ENCODE data around the gene CARHSP1. TPM values are rescaled to one million over a fixed set of nuclear protein-coding genes. Genes with fewer than 3 reads are reported as not detected.

The CARHSP1 gene
- total RNA-seq, 2 experiments from 2014 or later: 25.5 to 27.8 TPM

DNA sequence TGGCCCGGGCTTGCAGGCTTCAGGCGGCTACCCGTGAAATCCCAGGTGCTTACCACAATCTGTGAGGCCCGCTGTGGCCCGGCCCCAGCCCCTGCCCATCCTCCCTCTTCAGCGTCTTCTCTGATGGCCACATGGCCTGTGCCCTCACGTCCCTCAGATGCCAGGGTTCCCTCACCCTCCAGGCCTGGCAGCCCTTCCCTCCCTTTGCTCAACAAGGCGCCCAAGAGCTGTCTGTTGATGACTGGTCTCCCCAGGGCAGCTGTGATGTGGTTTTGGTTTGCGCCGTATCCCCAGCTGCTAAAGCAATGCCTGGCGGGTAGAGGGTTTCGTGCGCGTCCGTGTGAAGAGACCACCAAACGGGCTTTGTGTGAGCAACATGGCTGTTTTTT lies 36.1 kb downstream of the CARHSP1 start:
- H3K4me1 Mint-ChIP-seq (ENCODE audit: low read depth): peaks cover 15% of the 10 kb centered on the region
- no peak for ATAC-seq (ENCODE audit: poor library complexity)
- no peaks in the 10 kb centered on the region for H3K9me3 Mint-ChIP-seq
- peaks cover 27% of the 10 kb centered on the region for H3K36me3 Mint-ChIP-seq (ENCODE audit: low read depth)
- Histone ChIP-seq H3K27me3 (ENCODE audit: control insufficient read depth in 1 of 2, insufficient read depth in 2 of 2, low read length in 2 of 2) (no peaks in the 10 kb centered on the region), H3K36me3 (ENCODE audit: insufficient read depth, low read length) (peaks cover 32% of the 10 kb centered on the region), H3K4me1 (ENCODE audit: insufficient read depth, low read length) (peaks cover 8% of the 10 kb centered on the region), H3K9me3 (ENCODE audit: control insufficient read depth in 1 of 2, insufficient read depth in 1 of 2, low read length in 2 of 2) (no peaks in the 10 kb centered on the region), H3K4me3 (ENCODE audit: low read length) (no peak overlapping the region), H3K27ac (ENCODE audit: low read depth in 1 of 2, low read length in 2 of 2) (no peak overlapping the region)
- H3K27ac Mint-ChIP-seq: peak overlapping the region; percentile 43
- TF ChIP-seq, protein P1, sequence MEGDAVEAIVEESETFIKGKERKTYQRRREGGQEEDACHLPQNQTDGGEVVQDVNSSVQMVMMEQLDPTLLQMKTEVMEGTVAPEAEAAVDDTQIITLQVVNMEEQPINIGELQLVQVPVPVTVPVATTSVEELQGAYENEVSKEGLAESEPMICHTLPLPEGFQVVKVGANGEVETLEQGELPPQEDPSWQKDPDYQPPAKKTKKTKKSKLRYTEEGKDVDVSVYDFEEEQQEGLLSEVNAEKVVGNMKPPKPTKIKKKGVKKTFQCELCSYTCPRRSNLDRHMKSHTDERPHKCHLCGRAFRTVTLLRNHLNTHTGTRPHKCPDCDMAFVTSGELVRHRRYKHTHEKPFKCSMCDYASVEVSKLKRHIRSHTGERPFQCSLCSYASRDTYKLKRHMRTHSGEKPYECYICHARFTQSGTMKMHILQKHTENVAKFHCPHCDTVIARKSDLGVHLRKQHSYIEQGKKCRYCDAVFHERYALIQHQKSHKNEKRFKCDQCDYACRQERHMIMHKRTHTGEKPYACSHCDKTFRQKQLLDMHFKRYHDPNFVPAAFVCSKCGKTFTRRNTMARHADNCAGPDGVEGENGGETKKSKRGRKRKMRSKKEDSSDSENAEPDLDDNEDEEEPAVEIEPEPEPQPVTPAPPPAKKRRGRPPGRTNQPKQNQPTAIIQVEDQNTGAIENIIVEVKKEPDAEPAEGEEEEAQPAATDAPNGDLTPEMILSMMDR (IDR thresholded peaks at IDR 0.05): no peak
- DNase-seq: no peak
- POLR2A ChIA-PET: no interaction called here
- H3K27me3 Mint-ChIP-seq: no peaks in the 10 kb centered on the region
- CTCF ChIA-PET: no interaction called here
- no peak overlapping the region for H3K4me3 Mint-ChIP-seq
- intact Hi-C loops (cut with DNase I, micrococcal nuclease): no loop called here

DNA sequence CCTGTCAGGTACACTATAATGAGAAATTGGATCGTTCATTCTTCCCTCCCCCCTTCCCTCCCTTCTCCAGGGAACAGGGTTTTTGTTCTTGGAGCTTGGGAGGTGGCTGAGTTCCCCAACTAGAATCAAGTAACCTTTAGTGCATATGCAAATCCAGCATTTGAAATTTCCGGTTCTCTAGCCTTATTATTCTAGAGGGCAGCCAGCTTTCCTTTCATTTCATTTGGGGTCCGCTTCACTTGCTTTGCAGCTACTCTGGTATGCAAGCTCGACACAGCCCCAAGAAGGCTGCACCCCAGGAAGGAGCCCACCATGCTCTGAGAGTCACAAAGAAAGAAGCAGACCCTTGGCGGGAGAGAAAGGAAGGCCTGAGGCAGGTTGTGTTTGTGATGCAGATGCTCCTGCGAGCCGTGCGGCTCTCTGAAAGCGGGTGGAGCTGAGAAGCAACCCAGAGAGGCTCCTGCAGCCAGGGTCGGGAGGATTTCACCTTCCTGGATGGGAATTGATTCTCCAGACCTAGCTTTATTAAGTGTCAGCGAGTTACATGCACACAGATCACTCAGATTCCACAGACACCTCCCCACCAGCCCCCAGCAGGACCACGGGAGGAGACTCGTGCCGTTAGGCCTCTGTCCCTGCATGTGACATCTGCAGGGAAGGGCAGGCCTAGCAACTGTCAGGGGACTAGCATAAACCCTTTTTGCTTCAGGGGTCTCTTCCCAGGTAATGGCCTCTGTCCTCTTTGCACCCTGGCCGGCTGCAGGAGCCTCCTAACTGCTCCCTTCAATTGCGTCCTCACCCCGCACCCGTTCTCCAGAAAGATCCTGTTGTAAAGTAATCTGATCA lies 36.7 kb downstream of the CARHSP1 start:
- peaks cover 15% of the 10 kb centered on the region for H3K4me1 Mint-ChIP-seq (ENCODE audit: low read depth)
- H3K27me3 Mint-ChIP-seq: no peaks in the 10 kb centered on the region
- no peak overlapping the region for H3K27ac Mint-ChIP-seq
- H3K36me3 Mint-ChIP-seq (ENCODE audit: low read depth): peaks cover 27% of the 10 kb centered on the region
- no peak overlapping the region for H3K4me3 Mint-ChIP-seq
- no peaks in the 10 kb centered on the region for H3K9me3 Mint-ChIP-seq
- TF ChIP-seq, protein P1 (IDR thresholded peaks at IDR 0.05): no peak
- H3K4me3 ChIP-seq (ENCODE audit: low read length): no peak overlapping the region
- ATAC-seq (ENCODE audit: poor library complexity) (no peak), DNase-seq (no peak)
- intact Hi-C loops (cut with DNase I, micrococcal nuclease): no loop called here
- no peaks in the 10 kb centered on the region for H3K27me3 ChIP-seq (ENCODE audit: control insufficient read depth in 1 of 2, insufficient read depth in 2 of 2, low read length in 2 of 2)
- H3K4me1 ChIP-seq (ENCODE audit: insufficient read depth, low read length): peaks cover 8% of the 10 kb centered on the region
- H3K9me3 ChIP-seq (ENCODE audit: control insufficient read depth in 1 of 2, insufficient read depth in 1 of 2, low read length in 2 of 2): no peaks in the 10 kb centered on the region
- ChIA-PET CTCF (no interaction called here), POLR2A (interaction anchor here (0.6 kb wide), 1 partner anchor 10 kb away, joined by 3 read pairs; no protein-coding TSS in a partner anchor)
- H3K27ac ChIP-seq (ENCODE audit: low read depth in 1 of 2, low read length in 2 of 2): no peak overlapping the region
- H3K36me3 ChIP-seq (ENCODE audit: insufficient read depth, low read length): peaks cover 32% of the 10 kb centered on the region

DNA sequence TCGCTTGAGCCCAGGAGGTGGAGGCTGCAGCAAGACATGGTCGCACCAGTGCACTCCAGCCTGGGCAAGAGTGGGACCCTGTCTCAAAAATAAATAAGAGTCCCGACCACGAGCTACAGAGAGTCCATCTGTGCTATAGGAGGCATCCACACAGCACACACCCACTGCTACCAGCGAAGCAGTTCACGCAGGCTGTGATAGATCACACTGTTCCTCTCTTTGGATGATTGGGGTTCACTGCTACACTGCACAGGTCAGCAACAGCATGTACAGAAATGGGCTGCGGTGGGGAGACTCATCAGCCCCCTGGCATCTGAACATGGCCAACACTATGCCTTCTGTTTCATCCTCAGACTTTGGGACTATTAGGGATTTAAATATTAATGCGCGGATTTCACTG lies 37.4 kb downstream of the CARHSP1 start:
- Histone ChIP-seq H3K9me3 (ENCODE audit: control insufficient read depth in 1 of 2, insufficient read depth in 1 of 2, low read length in 2 of 2) (no peaks in the 10 kb centered on the region), H3K27ac (ENCODE audit: low read depth in 1 of 2, low read length in 2 of 2) (no peak overlapping the region), H3K27me3 (ENCODE audit: control insufficient read depth in 1 of 2, insufficient read depth in 2 of 2, low read length in 2 of 2) (no peaks in the 10 kb centered on the region), H3K36me3 (ENCODE audit: insufficient read depth, low read length) (peaks cover 32% of the 10 kb centered on the region), H3K4me3 (ENCODE audit: low read length) (no peak overlapping the region), H3K4me1 (ENCODE audit: insufficient read depth, low read length) (peaks cover 8% of the 10 kb centered on the region)
- no peak for DNase-seq
- ChIA-PET CTCF (no interaction called here), POLR2A (interaction anchor here (0.6 kb wide), 1 partner anchor 10 kb away, joined by 3 read pairs; no protein-coding TSS in a partner anchor)
- Mint-ChIP-seq H3K36me3 (ENCODE audit: low read depth) (peaks cover 27% of the 10 kb centered on the region), H3K4me3 (no peak overlapping the region), H3K4me1 (ENCODE audit: low read depth) (peaks cover 15% of the 10 kb centered on the region), H3K27me3 (no peaks in the 10 kb centered on the region), H3K27ac (no peak overlapping the region), H3K9me3 (no peaks in the 10 kb centered on the region)
- TF ChIP-seq, protein P1 (IDR thresholded peaks at IDR 0.05): no peak
- intact Hi-C loops (cut with DNase I, micrococcal nuclease): no loop called here
- no peak for ATAC-seq (ENCODE audit: poor library complexity)
